Measurements from ENCODE around the gene RRP8.

The RRP8 gene

DNA sequence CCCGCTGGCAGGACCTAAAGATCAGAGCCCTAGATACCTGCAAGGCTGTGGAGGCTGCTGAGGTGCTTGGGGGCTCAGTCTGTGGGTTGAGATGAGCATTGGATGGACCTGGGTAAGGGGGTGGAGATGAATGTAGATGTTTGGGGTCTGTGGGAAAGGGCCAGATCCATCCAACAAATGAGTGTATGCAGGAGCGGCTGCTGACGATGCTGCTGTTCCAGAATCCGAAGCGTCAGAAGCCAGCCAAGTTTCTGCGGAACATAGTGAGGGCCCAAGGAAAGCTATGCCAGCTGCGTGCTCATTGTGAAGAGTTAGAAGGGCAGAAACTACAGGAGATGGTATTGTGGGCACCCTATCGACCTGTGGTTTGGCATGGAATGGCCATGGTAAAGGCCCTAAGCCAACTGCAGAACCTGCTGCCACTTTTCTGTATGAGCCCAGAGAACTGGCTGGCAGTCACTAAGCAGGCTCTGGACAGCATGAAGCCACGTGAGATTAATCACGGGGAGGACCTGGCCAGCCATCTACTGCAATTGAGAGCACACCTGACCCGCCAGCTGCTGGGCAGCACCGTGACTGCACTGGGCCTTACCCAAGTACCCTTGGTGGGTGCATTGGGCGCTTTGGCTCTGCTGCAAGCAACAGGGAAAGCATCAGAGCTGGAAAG is 36.6 kb downstream of the RRP8 start:
- no peak for DNase-seq

- DNase-seq: no peak
These were observed 37.3 kb downstream of the RRP8 start for GRCh38 chr11:6565988-6566703.

GRCh38 chr11:6565325-6565724 is 38.1 kb downstream of the RRP8 start:
- DNase-seq: no peak

GRCh38 chr11:6563667-6564066 is 39.7 kb downstream of the RRP8 start:
- no peak for DNase-seq

- no peak for DNase-seq
These were observed 40.2 kb downstream of the RRP8 start for GRCh38 chr11:6563121-6563619.

DNA sequence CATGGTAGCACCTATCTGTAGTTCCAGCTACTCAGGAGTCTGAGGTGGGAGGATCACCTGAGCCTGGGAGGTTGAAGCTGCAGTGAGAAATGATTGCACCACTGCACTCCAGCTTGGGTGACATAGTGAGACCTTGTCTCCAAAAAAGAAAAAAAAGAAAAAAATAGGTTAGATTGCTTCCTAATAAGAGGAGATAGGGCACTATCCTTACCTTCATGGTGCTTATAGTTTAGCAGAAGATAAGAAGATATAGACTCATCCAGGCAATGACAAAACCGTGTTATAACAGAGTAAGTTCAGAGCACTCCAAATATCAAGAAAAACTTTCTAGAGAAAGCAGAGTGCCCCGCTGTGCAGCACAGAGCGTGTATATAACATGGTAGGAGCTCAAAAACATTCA is 42.1 kb downstream of the RRP8 start:
- no peak for DNase-seq

DNA sequence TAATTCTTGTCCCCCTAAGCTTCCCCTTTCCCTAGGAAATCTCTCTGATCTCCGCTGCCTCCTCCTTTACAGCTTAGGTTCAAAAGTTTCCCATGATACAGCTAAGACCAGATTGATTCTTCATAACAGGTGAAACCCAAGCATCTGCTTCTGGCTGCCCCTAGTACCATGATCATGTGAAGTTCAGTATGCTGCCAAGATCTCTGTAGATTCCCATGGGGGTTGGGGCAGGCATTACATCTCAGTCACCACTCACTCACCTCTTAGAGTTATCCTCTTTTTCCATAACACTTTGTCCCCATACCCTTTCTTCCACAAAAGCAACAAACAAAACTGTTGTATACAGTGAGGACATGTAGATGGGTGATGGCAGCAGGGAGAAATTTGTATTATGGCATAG is 44.0 kb downstream of the RRP8 start:
- DNase-seq: no peak

DNA sequence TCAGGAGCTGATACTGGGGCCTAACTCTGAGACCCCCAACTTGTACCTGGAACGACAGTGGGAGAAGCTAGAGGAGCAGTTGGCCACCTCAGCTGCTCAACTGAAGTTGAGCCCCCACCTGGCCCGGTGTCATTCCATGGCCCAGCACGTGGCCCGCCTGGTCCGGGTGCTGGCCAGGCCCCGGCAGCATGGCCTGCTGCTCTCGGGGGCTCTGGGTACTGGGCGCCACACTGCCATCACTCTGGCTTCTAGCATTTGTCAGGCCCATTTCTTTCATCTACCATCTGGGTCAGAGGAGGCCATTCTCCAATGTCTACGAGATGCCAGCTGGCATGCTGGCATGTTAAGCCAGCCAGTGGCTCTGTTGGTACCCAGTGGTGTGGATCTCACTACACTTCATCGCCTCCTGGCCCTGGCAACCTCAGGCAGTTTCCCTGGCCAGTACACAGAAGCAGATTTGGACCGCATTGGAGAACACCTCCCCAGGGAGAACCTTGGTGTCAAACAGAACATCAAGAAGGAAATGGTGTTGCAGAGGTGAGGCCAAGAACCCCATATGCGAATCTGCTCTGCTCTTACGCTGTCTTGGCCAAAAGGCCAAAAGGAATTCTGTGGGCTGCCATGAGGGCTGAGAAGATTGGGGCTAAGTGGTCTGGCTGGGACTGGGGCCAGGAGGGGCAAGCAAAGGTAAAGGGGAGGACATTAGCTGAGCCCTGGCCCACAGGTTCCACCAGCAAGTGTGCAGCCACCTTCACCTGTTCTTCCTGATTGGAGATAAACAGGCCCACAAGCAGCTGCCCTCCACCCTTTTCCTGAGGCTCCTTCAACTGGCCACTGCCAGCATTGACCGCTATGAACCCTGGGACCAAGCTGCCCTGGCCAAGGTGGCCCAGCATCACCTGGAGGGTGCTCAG is 45.4 kb downstream of the RRP8 start:
- DNase-seq: no peak

DNA sequence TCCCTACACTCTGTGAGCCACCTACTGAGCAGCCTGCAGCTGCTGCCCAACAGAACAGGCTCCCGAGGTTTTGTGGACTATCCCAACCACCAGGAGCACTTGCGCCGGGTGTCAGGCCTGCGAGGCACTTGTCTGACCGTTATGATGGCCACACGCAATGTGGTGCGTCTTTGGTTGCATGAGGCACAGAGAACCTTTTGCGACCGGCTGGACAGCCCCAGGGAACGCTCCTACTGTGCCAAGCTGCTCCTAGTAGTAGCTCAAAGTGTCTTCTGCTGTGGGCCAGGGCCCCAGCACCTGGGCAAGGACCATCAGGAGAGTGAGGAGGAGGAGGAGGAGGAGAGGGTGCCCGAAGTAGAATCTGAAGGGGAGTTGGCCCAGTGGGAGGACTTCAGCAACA is 46.4 kb downstream of the RRP8 start:
- no peak for DNase-seq

GRCh38 chr11:6556139-6556949 is 47.1 kb downstream of the RRP8 start:
- DNase-seq: no peak

DNA sequence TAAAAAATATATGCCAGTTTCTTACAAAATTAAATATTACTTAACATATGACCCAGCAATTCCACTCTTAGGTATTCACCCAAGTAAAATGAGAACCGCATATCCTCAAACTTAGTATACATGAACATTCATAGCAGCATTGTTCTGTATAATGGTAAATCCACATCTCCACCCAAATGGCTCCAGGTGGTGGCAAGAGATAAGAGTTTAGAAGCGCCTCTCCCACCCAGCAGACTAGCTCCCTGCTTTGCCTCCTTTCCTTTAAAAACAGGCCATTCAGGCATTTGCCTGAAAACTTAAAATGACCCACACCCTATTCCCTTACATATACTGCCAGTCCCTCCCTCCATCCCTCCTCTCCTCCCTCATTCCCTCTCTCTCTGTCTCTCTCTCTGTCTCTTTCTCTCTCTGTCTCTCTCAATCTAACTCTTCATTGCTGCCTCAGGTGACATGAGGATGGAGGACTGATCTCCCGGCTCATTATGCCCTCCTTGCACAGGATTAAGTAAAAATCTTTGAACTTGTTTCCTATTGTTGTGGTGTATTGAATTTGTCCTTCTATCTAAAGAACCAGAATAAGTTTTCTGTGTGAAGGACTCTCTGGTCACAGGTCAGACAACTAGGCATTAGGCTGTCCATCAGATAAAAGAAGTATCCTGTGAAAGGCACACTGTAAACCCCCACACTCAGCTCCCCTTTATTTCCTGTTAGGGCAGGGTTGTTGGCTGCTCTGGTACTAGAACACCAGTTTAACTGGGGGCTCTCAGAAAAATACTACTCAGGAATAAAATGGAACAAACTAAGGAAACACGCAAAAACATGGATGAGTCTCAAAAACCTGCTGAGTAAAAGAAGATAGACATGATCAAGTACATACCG is 48.3 kb downstream of the RRP8 start:
- no peak for DNase-seq

GRCh38 chr11:6553634-6554033 is 49.8 kb downstream of the RRP8 start:
- no peak for DNase-seq

DNA sequence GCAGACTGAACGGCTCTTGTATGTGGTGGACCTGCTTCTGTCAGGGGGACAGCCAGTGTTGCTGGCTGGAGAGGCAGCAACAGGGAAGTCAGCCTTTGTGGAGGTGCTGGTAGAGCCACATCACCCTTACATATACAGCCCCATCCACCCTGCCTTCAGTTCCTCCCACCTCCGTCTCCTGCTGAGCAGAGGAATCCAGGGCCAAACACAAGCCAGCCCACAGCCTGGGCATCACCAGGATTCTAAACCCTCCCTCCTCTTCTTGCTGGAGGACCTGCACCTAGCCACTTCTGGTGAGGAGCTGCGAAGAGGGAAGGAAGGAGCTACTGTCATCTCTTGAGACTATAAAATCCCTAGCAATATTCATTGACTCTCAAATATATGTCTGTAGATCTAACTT is 54.8 kb downstream of the RRP8 start:
- no peak for DNase-seq

- DNase-seq: no peak
These were observed 55.3 kb downstream of the RRP8 start for GRCh38 chr11:6548121-6548520.

GRCh38 chr11:6547177-6547576 is 56.2 kb downstream of the RRP8 start:
- DNase-seq: no peak

DNA sequence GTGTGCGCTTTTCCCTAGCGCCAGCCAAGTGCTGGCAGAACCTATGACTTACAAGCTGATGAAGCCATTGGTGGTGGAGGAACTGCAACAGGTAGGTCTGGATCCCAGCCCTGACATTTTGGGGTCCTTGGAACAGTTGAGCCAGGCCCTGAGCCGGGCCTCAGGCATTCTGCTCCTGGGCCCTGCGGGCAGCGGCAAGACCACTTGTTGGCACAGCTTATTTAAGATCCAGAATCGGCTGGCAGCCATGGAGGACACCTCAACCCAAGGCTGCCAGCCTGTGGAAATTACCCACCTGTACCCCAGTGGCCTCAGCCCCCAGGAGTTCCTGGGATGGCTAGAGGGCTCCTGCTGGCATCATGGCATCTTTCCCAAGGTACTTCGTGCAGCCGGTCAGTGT is 56.7 kb downstream of the RRP8 start:
- DNase-seq: no peak

DNA sequence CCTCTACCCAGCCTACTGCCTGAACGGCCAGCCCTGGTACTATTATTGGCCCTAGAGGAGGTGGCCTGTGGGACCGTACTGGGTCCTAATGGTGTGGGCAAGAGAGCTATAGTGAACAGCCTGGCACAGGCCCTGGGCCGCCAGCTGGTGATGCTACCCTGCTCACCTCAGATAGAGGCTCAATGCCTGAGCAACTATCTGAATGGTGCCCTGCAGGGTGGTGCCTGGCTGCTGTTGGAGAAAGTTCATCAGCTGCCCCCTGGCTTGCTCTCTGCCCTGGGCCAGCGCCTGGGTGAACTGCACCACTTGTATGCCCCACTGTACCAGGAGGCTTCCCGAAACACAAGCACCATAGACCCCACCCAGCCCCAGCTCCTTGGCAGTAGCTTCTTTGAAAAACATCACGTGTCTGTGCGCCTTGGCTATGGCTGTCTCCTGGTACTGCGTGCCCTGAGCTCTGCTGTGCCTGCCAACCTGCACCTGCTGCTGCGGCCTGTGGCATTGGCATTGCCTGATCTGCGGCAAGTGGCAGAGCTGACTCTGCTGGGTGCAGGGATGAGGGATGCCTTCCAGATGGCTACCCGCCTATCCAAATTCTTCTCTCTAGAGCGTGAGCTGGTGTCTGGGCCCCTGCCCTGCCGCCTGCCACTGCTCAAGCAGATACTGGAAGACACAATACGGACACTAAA is 57.4 kb downstream of the RRP8 start:
- no peak for DNase-seq

Measured in activated CD4-positive, alpha-beta T cell treated with anti-CD3 and anti-CD28 coated beads, Interleukin-2, amount 50 U/mL, for 16 hours (primary cell).